Astrocyte of the cerebellum (primary cell): ENCODE measurements around the gene CTTNBP2NL.
"Not testable (repeated sequence)": the region's sequence is repeated elsewhere in the genome, so short reads cannot be mapped to it uniquely, and the experiment has no call there.

ENCODE experiments used
- DNase-seq: peaks from one replicate; pipeline ENCODE4 v3.0.0-alpha.2; 2011; ENCODE audit warnings: low read depth
- H3K4me3 ChIP-seq: 2 replicates; pipeline ENCODE4 v1.5.1; 2011; ENCODE audit warnings: mild to moderate bottlenecking, low read depth, low read length, moderate library complexity
- in situ Hi-C: cut with HindIII; loops from 2 replicates; pipeline ENCODE4 v1.10.0; 2017; ENCODE audit warnings: low sequenced_read_pairs
- TF ChIP-seq, protein P1 (sequence below): IDR thresholded peaks from 2 replicates; pipeline ENCODE4 v1.5.1; 2012; ENCODE audit warnings: low read length, low read depth, moderate library complexity, mild to moderate bottlenecking; ENCODE audit errors: missing control alignments

CTTNBP2NL gene

GRCh38 chr1:112393631-112393974 is 2.4 kb upstream of the CTTNBP2NL start:
- no peak overlapping the region for H3K4me3 ChIP-seq
- no peak for DNase-seq
- TF ChIP-seq, protein P1, sequence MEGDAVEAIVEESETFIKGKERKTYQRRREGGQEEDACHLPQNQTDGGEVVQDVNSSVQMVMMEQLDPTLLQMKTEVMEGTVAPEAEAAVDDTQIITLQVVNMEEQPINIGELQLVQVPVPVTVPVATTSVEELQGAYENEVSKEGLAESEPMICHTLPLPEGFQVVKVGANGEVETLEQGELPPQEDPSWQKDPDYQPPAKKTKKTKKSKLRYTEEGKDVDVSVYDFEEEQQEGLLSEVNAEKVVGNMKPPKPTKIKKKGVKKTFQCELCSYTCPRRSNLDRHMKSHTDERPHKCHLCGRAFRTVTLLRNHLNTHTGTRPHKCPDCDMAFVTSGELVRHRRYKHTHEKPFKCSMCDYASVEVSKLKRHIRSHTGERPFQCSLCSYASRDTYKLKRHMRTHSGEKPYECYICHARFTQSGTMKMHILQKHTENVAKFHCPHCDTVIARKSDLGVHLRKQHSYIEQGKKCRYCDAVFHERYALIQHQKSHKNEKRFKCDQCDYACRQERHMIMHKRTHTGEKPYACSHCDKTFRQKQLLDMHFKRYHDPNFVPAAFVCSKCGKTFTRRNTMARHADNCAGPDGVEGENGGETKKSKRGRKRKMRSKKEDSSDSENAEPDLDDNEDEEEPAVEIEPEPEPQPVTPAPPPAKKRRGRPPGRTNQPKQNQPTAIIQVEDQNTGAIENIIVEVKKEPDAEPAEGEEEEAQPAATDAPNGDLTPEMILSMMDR: no peak
- in situ Hi-C loops: no loop called here

DNA sequence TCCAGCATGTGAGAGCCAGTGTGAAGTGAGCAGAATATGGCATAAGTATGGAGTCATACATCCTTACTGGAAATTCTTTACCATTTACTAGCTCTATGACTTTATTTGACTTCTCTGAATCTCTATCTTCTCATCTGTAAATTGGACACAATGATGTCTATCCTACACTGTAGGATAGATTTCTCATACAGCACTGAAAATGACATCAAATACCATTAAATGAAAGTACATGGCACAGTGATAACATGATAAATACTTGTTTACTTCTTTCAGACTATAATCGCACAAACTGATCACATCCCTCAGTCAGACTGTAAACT is 1.3 kb upstream of the CTTNBP2NL start:
- no peak overlapping the region for H3K4me3 ChIP-seq
- TF ChIP-seq, protein P1: no peak
- no peak for DNase-seq
- in situ Hi-C loops: no loop called here

DNA sequence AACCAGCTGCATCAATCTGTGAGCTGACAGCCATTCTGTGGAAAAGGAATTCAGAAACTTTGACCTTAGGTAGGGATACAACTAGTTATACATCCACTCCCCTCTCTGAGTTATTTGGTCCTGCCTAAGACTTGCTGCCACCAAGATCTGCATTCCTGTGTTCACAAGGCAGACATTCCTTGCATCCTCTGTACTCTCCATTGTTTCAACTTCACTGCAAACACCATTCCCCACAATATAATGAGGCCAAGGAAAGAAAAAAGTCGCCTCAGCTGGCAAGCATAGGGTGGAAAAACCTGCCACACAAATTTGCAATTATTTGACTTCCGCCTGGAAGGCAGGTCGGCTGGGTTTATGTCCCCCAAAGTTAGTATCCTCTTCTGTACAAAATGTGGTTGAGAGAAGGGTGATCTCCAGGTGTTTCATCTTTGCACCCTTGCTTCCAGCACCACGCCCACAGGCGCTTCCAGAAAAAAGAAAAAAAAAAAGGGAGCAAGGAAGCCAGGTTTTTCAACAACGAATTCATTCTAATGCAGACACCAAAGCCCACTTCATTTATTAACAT is 676 bp upstream of the CTTNBP2NL start:
- TF ChIP-seq, protein P1: no peak
- DNase-seq: no peak
- in situ Hi-C loops: no loop called here
- H3K4me3 ChIP-seq: peak overlapping the region; percentile 71

GRCh38 chr1:112396653-112397471 is 848 bp downstream of the CTTNBP2NL start:
- in situ Hi-C loops: no loop called here
- TF ChIP-seq, protein P1: no peak
- H3K4me3 ChIP-seq: peak overlapping the region; percentile 71
- no peak for DNase-seq

- TF ChIP-seq, protein P1: no peak
- no peak for DNase-seq
- in situ Hi-C loops: no loop called here
- H3K4me3 ChIP-seq: peak overlapping the region; percentile 71
These were observed 1.8 kb downstream of the CTTNBP2NL start for GRCh38 chr1:112397841-112398240.

DNA sequence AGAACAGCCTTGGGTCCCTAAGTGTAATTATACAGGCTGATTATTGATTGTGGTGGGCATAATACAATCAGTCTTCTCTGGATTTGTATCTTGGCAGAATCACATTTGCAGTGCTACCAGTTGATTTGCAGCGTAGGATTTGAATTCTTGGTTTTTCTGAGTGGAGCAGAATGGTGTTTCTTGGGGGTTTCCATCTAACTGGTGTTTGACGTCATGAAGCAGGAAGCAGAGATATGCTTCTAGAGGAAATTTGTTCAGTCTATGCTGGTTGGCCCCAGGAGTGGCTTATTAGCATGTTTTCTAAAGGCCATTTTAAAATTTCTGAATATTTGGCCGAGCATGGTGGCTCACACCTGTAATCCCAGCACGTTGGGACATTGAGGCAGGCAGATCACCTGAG is 3.4 kb downstream of the CTTNBP2NL start:
- DNase-seq: no peak
- TF ChIP-seq, protein P1: no peak
- H3K4me3 ChIP-seq: no peak overlapping the region
- in situ Hi-C loops: no loop called here

GRCh38 chr1:112400706-112401105 is 4.7 kb downstream of the CTTNBP2NL start:
- in situ Hi-C loops, H3K4me3 ChIP-seq, DNase-seq: not testable (repeated sequence)
